ENCODE results near the gene COL20A1. TPM values are rescaled to one million over a fixed set of nuclear protein-coding genes. Genes with fewer than 3 reads are reported as not detected.
A peak's percentile ranks its signal among the peaks of the same experiment; 100 is the strongest.

COL20A1 gene
- total and polyA plus RNA-seq, 2 donors (not counting 1 experiment from before 2014, with no cell fraction given), result not detected

DNA sequence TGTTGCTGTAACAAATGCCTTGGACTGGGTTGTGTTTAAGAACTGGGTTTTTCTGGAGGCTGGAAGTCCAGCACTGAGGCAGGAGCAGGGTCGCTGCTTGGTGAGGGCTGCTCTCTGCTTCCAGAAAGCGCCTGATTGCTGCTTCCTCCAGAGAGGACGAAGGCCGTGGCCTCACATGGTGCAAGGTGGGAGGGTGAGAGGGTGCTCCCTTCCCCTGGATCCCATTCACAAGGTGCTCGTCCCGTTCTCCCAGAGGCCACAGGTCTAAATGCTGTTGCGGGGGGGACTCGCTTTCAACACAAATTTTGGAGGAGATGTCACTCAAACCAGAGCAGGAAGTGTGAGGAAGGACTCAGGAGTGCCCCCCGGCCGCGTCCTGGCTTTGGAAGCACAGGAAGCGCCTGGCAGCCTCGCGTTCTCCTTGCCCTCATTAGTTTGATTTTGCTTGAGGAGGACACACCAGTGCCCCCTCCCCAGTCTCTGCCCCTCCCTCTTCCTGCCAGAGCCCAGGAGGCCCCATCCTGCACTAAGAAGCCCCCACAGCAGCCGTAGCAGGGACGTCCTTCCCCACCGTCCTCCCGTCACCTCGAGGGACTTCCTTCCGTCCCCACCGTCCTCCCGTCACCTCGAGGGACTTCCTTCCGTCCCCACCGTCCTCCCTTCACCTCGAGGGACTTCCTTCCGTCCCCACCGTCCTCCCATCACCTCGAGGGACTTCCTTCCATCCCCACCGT, 31.0 kb upstream of the COL20A1 start:
- peaks cover 36% of the 10 kb centered on the region for H3K27me3 ChIP-seq (ENCODE audit: control insufficient read depth, insufficient read depth, low read length)

DNA sequence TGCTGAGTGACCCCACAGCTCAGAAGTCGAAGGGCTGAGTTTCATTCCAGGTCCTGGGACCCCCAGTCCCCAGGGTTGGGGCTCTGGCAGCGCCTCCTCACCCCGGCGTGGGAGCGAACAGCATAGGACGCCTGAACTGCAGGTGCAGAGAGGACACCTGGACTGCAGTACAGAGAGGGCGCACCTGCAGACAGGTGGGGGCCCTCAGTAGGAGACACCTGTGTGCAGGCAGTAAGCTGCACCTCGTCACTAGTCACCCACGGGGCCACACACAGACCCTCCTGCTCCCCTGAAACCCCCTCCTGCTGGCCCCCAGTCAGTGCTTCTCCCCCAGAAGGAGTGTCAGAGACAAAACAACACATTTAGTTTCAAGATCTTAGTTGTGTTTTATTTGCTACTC, 30.1 kb upstream of the COL20A1 start:
- no peaks in the 10 kb centered on the region for H4K20me1 ChIP-seq (ENCODE audit: control insufficient read depth, extremely low read depth, insufficient read depth, low read length)
- no peak overlapping the region for H3K9ac ChIP-seq (ENCODE audit: insufficient read depth, low read length)
- no peaks in the 10 kb centered on the region for H3K9me3 ChIP-seq (ENCODE audit: control insufficient read depth, insufficient read depth, low read depth, low read length)
- H3K36me3 ChIP-seq (ENCODE audit: control insufficient read depth, insufficient read depth, low read length), result no peaks in the 10 kb centered on the region
- H3K27me3 ChIP-seq (ENCODE audit: control insufficient read depth, insufficient read depth, low read length), result peaks cover 34% of the 10 kb centered on the region
- no peak for DNase-seq (ENCODE audit: low read depth in 2 of 2)
- TF ChIP-seq, protein P1, sequence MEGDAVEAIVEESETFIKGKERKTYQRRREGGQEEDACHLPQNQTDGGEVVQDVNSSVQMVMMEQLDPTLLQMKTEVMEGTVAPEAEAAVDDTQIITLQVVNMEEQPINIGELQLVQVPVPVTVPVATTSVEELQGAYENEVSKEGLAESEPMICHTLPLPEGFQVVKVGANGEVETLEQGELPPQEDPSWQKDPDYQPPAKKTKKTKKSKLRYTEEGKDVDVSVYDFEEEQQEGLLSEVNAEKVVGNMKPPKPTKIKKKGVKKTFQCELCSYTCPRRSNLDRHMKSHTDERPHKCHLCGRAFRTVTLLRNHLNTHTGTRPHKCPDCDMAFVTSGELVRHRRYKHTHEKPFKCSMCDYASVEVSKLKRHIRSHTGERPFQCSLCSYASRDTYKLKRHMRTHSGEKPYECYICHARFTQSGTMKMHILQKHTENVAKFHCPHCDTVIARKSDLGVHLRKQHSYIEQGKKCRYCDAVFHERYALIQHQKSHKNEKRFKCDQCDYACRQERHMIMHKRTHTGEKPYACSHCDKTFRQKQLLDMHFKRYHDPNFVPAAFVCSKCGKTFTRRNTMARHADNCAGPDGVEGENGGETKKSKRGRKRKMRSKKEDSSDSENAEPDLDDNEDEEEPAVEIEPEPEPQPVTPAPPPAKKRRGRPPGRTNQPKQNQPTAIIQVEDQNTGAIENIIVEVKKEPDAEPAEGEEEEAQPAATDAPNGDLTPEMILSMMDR (conservative IDR thresholded peaks at IDR 0.05 in 1 of 2, IDR thresholded peaks at IDR 0.05 in 1 of 2; ENCODE audit: low read depth in 1 of 2, low read length in 2 of 2), result no peak
- no peak for TF ChIP-seq EZH2 (IDR thresholded peaks at IDR 0.05; ENCODE audit: low read length, missing control alignments)
- H3K4me1 ChIP-seq (ENCODE audit: control insufficient read depth, extremely low read depth, insufficient read depth, low read length), result no peaks in the 10 kb centered on the region
- no peak overlapping the region for H3K27ac ChIP-seq (ENCODE audit: insufficient read depth, low read length)
- H3K79me2 ChIP-seq (ENCODE audit: control insufficient read depth, insufficient read depth, low read length), result no peaks in the 10 kb centered on the region
- no peak overlapping the region for H3K4me2 ChIP-seq (ENCODE audit: extremely low read depth, insufficient read depth, low read length)
- no peak overlapping the region for H2AFZ ChIP-seq (ENCODE audit: low read length)
- no peak overlapping the region for H3K4me3 ChIP-seq (replicated peaks in 1 of 4; ENCODE audit: control extremely low read depth in 1 of 4, insufficient read depth in 1 of 4, low read depth in 3 of 4, low read length in 4 of 4)

More for the DNA sequence above, 31.0 kb upstream of the COL20A1 start:
- H3K4me1 ChIP-seq (ENCODE audit: control insufficient read depth, extremely low read depth, insufficient read depth, low read length), result no peaks in the 10 kb centered on the region
- TF ChIP-seq, protein P1 (conservative IDR thresholded peaks at IDR 0.05 in 1 of 2, IDR thresholded peaks at IDR 0.05 in 1 of 2; ENCODE audit: low read depth in 1 of 2, low read length in 2 of 2), result no peak
- TF ChIP-seq EZH2 (IDR thresholded peaks at IDR 0.05; ENCODE audit: low read length, missing control alignments), result peak; percentile 14
- H2AFZ ChIP-seq (ENCODE audit: low read length), result no peak overlapping the region
- no peak overlapping the region for H3K27ac ChIP-seq (ENCODE audit: insufficient read depth, low read length)
- H3K9ac ChIP-seq (ENCODE audit: insufficient read depth, low read length), result no peak overlapping the region
- H3K4me3 ChIP-seq (replicated peaks in 1 of 4; ENCODE audit: control extremely low read depth in 1 of 4, insufficient read depth in 1 of 4, low read depth in 3 of 4, low read length in 4 of 4), result no peak overlapping the region
- no peak overlapping the region for H3K4me2 ChIP-seq (ENCODE audit: extremely low read depth, insufficient read depth, low read length)
- no peak for DNase-seq (ENCODE audit: low read depth in 2 of 2)
- no peaks in the 10 kb centered on the region for H3K36me3 ChIP-seq (ENCODE audit: control insufficient read depth, insufficient read depth, low read length)
- no peaks in the 10 kb centered on the region for H4K20me1 ChIP-seq (ENCODE audit: control insufficient read depth, extremely low read depth, insufficient read depth, low read length)
- no peaks in the 10 kb centered on the region for H3K9me3 ChIP-seq (ENCODE audit: control insufficient read depth, insufficient read depth, low read depth, low read length)
- no peaks in the 10 kb centered on the region for H3K79me2 ChIP-seq (ENCODE audit: control insufficient read depth, insufficient read depth, low read length)

DNA sequence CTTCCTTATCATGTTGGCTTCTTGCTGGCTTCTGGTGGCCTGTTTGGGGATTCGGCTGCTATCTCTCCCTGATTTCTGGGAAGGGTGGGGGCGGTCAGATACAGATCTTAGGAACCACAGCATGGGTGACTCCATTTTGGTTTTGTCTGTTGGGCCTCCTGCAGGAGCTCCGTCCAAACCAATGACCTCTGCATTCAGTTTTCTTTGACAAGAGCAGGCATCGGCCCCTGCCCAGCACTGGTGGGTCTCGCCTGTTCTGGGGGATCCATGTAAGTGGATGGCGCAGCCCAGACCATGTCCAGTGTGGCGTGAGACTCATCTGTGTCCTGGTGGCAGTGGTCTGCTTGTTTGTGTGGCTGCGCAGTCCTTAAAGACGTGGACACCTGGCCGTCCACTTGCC, 29.0 kb upstream of the COL20A1 start:
- no peak overlapping the region for H3K4me2 ChIP-seq (ENCODE audit: extremely low read depth, insufficient read depth, low read length)
- no peaks in the 10 kb centered on the region for H3K36me3 ChIP-seq (ENCODE audit: control insufficient read depth, insufficient read depth, low read length)
- H3K9me3 ChIP-seq (ENCODE audit: control insufficient read depth, insufficient read depth, low read depth, low read length), result no peaks in the 10 kb centered on the region
- H3K27ac ChIP-seq (ENCODE audit: insufficient read depth, low read length), result no peak overlapping the region
- H3K4me1 ChIP-seq (ENCODE audit: control insufficient read depth, extremely low read depth, insufficient read depth, low read length), result no peaks in the 10 kb centered on the region
- no peak overlapping the region for H3K4me3 ChIP-seq (replicated peaks in 1 of 4; ENCODE audit: control extremely low read depth in 1 of 4, insufficient read depth in 1 of 4, low read depth in 3 of 4, low read length in 4 of 4)
- H4K20me1 ChIP-seq (ENCODE audit: control insufficient read depth, extremely low read depth, insufficient read depth, low read length), result no peaks in the 10 kb centered on the region
- no peak for TF ChIP-seq EZH2 (IDR thresholded peaks at IDR 0.05; ENCODE audit: low read length, missing control alignments)
- TF ChIP-seq, protein P1 (conservative IDR thresholded peaks at IDR 0.05 in 1 of 2, IDR thresholded peaks at IDR 0.05 in 1 of 2; ENCODE audit: low read depth in 1 of 2, low read length in 2 of 2), result no peak
- DNase-seq (ENCODE audit: low read depth in 2 of 2), result peak in 1 of 2 donors; percentile 30
- peaks cover 30% of the 10 kb centered on the region for H3K27me3 ChIP-seq (ENCODE audit: control insufficient read depth, insufficient read depth, low read length)
- H3K79me2 ChIP-seq (ENCODE audit: control insufficient read depth, insufficient read depth, low read length), result no peaks in the 10 kb centered on the region
- H2AFZ ChIP-seq (ENCODE audit: low read length), result no peak overlapping the region
- H3K9ac ChIP-seq (ENCODE audit: insufficient read depth, low read length), result no peak overlapping the region

Data from fibroblast of lung (primary cell).